MV-4-11 (cell line): ENCODE data around the gene ERP27.
A peak's percentile ranks its signal among the peaks of the same experiment; 100 is the strongest.

Experiments
- DNase-seq: peaks from one replicate; lab custom pipeline; 2025; lab: John Stamatoyannopoulos, UW

Gene ERP27

DNA sequence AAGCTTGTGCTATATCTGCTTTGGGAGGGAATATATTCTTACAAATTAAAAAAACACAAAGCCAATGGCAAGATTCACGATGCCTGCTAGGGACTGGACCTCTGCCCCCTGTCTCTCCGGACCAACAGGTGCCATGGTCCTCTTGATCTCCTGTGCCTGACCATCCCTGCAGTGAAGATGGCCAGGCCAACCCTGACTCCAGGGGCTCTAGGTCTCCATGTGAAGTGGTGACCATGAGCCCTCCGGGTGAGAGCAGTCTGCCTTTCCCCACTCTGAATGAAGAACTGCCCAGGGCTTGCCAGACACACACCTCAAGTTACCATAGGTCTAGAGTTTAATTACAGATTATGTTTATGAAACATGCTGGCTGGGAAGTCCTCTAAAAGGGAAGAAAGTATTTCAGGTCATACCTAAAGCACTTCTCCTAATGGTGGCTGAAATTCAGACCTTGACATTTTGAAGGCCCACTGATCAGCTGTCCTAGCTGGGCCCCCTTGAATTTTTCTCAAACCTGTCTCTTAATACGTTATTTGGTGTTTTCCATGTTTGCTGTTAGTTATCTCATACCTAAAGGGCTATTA lies 21.7 kb upstream of the ERP27 start:
- DNase-seq = no peak

DNA sequence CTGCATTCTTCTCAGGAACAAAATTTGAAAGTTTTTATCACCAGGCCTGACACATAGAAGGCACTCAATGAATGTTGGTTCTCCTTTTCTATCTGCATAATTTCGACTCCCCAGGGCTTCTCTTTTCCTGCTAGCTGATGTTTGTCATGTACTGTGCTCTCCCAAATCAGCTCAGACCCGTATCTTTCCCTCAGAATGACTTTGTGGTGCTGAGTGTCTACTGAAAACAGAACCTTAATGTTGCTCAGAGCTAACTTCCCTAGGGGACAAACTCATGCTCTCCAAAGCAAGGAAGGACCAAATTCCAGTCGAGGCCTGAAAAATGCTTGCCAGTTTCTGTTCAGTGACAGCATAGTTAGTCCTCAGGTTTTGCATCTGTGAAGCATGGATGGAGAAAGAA lies 21.1 kb upstream of the ERP27 start:
- peak; percentile 43 for DNase-seq

DNA sequence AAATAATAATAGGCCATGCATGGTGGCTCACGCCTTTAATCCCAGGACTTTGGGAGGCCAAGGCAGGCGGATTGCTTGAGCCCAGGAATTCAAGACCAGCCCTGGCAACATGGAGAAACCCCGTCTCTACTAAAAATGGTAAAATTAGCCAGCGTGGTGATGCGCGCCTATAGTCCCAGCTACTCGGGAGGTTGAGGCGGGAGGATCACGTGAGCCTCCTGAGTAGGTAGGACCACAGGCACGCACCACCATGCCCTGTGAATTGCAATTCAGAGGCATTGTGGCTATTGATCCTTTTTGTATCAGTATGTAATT lies 20.7 kb upstream of the ERP27 start:
- no peak for DNase-seq

DNA sequence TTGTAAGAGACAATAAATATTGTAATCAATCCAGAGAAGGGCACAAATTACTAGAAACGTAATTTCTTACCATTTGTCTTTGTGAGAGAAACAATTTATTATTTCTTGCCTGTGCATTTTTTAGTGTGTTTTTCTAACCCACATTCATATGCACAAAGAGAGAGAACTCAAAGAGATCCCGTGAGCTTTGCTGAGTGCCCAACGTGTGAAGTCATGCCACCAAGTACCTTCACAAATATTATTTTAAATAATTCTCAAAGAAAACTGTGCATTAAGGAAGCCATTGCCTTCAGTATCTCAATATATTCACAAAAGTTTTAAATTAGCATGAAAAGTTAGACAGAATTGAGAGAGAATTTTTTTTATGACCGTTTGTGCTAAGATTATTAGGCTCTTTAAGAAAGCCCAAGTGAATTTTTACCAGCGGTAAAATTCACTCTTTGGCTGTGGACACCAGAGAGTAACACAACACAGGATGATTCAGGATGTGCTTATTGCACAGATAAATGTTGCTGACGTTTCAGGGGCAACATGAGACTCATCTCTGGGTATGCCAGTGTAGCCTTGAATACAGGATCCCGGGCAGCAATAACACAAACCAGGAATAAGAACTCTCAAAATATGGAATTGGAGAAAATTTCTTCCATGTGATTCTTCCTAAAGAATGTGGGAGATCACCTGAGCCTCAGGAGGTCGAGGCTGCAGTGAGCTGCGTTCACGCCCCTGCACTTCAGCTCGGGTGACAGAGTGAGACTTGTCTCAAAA lies 20.2 kb upstream of the ERP27 start:
- no peak for DNase-seq

DNA sequence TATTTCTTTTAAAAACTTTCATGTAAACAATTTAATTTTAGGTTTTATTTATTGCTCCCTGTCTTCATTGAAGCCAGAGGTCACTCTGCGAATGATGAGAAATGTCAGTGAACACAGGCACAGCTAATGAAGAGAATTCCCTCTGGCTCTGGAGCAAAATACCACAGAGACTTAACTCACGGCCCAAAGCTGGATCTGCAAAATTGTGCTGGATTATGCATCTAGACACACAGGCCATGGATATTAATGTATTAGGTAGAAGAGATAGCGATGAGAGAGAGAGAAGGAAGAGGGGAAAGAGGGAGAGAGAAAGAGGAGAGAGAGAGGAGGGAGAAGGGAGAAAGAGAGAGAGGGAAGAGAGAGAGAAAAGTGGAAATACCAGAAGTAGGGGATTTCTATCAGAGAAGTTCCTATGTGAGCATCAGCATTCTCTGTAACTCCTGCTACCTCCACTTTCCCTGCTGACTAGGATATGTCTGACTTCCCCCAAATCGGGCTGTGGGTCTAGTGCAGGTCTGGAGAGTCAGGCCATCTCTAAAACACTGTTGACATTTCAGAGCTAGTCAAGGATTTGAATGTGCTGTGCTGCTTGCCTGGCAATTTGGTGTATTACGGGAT lies 19.3 kb upstream of the ERP27 start:
- DNase-seq = no peak

DNA sequence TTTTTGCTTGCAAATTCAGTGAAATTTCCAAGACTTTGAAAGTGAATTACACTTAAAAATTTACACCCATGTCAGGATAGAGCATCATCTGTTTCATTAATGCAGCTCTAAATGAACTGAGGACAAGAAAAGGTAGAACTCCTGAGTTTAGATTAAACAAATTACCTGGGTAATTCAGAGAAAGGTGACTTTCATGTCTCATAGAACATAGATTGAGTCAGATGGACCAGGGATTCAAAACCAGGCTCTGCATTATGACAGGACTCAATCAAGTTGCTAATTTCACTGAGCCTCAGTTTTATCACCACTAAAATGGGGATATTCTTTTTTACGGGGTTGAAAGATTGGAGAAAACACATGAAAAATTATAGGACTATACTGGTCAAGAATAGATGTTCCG lies 18.6 kb upstream of the ERP27 start:
- DNase-seq = no peak

DNA sequence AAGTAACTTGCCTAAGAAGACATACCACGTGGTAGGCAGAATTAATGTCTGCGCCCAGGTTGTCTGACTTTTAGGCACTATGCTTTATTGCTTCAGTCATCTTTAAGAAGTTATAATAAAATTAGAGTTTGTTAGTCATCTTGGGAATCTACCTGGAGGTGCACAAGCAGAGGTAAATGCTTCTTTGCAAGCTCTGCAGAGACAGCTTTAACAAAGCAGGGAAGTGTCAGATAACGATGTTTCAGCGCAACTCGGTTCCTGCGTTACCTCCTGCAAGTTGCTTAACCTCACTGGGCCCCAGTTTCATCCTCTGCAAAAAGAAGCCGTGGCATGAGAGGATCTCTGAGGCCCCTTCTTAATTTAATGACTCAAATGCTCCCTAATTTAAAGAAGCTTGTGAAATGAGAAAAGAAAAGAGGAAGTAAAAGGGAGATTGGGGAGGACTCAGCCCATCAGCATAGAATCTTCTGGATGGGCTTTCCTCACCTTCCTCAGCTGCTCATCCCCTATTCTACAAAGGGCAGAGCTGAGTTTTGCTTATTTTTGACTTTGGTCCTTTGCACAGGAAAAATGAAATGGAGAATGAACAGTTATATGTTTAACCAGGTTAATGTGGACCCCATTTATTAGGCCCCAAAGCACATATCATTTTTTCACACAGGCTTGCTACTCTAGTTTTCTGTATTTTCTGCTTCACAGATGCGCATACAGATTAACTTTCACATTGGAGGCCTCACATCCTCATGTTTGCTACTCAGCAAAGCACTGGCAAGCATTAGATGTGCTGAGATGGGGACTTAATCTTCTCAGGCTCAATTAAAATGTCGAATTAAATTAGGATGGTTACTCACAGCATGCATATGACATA lies 17.9 kb upstream of the ERP27 start:
- DNase-seq = peak; percentile 94

DNA sequence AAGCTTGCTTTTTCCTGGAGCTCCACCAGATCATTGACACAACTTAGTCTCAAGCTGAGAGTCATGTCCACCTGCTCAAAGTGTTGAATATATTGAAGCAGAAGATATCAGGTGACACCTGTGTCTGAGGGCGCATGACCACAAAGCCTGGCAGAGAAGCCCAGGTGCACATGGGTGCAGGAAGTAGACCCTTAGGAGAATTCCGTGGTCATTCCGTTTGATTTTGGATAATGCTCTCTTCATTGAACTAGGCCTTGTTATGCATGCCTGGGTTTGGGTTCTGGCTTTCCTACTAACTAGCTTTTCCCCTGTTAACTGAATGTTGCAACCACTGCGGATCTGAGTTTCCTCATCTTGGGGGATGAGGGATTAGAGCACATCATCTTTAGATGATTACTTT lies 15.9 kb upstream of the ERP27 start:
- DNase-seq = peak; percentile 66

DNA sequence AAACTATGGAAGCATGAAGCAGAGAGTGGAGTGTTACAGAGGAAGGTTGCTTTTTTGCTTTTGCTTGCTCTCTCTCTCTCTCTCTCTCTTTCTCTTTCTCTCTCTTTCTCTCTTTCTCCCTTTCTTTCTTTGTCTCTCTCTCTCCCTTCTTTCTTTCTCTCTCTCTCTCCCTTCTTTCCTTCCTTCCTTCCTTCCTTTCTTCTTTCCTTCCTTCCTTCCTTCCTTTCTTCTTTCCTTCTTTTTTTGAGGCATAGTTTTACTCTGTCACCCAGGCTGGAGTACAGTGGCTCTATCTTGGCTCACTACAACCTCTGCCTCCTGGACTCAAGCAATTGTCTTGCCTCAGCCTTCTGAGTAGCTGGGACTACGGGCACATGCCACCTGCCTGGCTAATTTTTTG lies 15.4 kb upstream of the ERP27 start:
- no peak for DNase-seq

DNA sequence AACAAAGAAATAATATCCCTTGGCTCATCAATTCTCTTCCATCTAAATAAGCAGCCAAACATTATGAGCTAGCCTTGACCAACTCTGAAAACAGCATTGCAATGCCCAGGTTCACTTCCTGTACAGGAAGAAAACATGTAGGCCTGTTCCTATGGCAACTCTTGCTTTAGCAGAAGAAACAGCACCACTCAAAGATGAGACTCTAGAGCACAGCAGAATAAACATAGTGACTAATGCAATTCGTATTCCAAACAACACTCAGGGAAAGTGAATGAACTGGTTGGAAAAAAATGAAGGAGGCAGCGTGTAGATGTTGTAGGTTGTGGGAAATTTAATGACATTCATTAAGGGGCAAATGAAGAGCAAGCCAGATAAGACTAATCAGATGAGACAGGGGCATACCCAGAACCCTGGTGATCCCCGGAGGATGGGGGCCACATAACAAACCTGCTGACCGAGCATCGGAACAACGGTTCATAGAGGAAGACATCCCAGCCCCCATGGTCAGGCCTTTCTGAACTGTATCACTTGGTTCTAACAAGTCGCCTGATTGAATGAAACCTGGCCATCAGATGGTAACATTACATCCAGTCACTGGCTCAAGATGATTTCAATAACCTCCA lies 14.1 kb upstream of the ERP27 start:
- DNase-seq = peak; percentile 70

DNA sequence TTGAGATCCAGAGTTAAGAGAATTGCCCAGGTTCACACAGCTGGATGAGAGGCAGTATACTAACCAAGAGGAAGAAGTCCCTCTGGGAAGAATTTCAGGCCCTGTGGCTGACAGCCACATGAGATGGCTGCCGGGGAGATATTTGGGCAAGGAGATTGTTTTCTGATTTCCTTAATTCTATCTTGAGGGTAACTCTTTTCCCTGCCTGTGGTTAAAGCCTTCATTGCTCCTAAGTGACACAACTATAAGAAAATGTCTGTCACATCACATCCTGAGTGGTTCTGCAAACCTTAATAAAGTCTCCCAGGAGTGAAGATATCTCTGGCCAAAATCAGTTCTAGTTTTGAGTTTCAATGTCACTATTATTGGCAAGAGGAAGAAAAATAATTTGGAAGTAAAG lies 13.5 kb upstream of the ERP27 start:
- no peak for DNase-seq

DNA sequence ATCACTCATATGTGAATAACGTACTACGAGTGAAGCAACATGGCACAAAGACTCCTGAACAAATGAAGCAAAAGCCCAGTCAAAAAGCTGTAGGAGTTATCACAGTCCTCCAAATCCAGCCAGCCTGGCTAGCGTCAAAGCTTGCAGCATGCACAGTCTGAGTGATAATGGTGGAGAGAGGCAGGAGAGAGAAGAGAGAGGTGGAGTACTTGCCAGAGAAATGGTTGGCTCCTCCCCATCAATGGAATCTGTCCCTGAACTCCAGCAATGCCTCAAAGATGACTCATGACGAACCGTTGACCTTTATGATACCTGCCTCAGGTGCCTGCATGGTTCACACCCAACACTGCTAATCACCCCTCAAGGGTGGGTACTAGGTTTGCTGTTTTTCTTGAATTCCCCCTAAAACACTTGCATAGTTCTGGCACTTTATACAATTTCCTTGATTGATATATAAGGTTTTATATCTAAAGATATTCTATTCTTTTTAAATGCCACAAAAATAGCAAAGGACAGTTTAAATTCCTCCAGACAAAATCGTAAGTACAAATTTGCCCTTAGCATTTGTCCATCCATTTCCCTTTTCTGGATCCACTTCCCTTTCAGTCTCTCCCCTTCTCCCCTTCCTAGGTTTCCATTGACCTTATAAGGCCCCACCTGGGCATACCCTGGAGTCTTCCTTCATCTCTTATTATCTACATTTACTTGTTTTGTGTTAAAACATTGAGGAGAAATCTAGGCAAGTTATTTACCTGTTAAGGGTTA lies 12.8 kb upstream of the ERP27 start:
- peak; percentile 19 for DNase-seq

DNA sequence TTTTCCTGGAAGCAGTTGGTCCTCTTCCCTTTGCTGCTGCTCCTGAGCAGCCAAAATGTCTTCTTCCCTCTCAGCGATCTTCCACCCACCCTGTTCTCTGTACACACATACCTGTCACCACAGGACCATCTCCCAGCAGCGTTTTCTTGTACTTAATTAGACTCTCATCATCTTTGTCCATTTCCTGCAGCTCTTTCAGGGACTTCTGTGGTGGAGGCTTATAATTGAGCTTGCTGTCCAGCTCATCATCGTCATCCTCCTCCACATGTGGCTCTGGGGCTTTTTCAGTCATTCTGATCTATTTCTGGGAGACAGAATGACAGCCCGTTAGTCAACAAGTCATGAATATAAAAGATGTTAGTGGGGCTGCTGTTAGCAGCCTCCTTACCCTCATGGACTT lies 12.1 kb upstream of the ERP27 start:
- peak; percentile 16 for DNase-seq

DNA sequence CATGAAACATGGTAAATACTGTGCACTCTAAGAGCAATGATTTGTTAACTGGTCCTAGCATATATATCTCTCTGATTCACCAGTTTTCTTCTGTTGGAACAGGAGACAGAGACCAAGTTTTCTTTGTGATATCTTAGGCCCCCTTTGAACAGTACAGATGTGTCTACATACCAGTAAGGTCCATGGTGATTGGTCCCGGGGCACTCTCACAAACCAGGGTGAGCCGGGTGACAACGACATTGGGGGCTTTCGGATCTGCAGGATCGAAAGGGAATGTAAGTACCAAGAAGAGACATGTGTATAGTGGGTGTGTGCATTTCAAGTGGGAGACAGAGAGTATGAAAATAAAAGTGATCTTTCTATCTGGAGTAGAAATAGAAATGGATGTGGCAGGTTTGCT lies 11.3 kb upstream of the ERP27 start:
- DNase-seq = no peak

DNA sequence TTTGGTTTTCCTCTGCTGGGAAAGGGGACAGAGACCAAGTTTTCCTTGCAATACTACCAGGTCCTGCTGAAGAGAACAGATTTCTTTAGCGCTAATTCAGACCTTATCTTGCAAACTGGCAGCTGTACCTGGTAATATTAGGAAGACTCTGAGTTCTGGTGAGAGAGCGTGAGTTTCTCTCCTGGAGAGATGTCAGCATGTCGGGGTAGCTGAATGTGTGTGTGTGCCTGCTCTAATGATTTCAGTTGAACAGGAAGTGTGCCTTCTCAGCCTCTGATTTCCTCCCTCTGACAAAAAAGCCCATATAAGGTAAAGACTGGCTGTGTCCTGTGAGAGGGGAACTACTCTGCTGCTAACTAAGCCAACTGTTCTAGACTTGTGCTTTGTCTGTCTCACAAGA lies 10.3 kb upstream of the ERP27 start:
- DNase-seq = peak; percentile 96

DNA sequence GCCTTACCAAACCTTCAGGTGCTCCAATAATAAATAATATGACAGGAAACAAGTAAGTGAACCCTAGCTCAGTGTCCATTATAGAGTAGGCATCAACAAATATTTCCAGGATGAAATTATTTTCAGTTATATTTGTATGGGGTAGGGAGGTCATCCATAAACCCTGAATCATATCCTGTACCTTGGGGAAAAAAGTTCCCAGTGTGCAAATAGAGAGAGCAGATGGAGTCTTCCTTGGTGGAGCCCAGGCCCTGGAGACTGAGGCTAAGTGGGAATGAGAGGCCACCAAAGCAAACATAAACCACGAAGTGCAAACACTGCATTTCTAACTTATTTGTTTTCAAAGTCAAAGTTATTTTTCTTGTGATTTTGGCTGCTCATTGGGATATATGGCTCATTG lies 8.5 kb upstream of the ERP27 start:
- DNase-seq = no peak

DNA sequence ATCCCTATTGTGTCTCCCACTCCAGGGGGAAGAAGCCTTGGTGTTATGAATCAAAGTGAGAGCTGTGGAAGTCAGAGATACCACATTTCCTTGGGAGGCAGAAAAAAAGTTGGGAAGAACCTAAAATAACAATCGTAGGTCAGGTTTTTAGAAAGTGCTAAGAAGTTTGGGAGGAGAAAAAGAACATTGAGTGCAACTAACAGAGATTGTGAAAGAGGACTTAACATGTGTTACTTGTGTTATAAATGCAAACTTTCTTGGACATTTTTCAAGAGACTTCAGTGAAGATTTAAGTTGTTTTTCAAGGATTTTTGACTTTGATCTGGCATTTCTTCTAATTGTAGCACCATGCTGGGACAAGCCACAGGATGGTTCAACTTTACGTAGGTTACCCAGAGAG lies 7.8 kb upstream of the ERP27 start:
- no peak for DNase-seq

DNA sequence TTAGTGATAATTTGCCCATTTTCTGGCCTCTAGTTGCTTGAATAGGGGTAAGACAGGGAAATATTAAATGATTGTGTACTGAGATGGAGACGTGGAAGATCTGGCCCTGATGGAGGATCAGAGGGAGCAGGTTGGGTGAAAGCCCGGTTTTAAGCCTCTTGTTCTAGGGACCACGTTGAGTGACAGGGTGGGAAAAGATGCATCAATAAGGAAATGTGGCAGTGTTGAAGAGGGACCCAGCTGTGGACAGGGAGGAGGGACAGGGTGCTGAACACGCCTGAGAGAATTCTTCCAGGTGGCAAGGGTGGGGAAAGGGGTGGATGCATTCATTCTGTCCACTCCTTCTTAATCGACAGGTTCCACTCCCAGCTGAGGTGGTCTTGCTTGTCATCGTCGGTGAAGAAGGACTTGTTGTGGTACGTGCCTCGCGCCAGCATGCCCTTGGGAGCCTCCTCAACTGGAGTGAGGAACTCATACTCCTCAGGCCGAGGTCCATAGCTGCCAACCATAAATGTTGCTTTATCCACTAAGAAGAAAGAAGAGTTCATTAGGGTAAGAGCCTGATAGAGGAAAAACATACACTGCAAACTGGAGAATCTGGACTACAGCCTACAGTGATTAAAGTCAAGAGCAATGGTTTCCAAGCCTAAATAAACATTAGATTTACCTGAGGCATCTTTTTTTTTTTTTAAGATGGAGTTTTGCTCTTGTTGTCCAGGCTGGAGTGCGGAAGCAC lies 4.0 kb upstream of the ERP27 start:
- DNase-seq = no peak

DNA sequence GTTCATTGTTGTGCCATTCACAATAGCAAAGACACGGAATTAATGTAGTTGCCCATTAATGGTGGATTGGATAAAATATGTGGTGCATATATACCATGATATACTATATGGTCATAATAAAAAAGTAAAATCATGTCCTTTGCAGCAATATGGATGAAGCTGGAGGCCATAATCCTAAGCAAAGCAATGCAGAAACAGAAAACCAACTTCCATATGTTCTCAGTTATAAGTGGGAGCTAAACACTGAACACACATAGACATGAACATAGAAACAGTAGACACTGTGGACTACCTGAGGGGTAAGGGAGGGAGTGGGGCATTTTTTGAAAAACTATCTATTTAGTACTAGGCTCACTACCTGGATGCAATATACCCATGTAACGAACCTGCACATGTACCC lies 3.0 kb upstream of the ERP27 start:
- DNase-seq = no peak

DNA sequence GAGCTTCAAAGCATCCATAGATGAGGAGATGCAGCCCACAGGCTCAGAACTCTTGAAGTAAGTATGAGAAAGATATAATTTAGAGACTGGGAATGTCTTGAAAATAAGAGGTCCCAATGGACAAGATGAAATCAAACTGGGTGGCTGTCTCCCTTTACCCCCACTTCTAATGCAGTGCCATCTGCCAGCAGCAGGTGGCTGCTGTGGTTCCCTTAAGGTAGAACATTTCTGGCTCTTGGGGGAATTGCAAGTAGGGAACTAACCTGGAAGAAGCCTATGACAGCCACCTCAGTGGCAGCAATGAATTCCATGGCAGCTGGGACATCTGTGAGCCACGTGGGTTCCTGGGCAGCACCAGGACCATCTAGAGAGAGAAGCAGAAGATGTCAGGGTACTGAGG lies 648 bp downstream of the ERP27 start:
- peak; percentile 26 for DNase-seq

DNA sequence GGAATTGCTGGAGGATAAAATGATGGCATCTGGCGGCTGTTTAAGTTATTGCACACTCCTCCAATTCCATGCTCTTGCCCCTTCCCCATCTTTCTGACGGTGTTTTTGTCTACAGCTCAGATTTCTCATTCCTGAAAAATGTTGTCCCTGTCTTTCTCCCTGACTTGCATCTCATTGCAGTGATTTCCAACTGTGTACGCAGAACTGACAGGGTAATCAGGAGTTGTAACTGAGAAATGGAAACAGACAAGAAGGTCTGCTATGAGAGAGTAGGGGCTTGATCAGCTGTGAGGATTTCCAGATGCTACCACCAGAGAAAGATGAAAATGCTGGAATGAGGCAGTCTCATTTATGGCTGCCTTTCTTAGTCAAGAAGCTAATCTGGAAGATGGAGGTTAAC lies 1.3 kb downstream of the ERP27 start:
- DNase-seq = no peak
